ELR (cell line): Measurements from ENCODE around the gene TAF1.
A peak's percentile ranks its signal among the peaks of the same experiment; 100 is the strongest.
"Not testable (repeated sequence)": the region's sequence is repeated elsewhere in the genome, so short reads cannot be mapped to it uniquely, and the experiment has no call there.

ENCODE experiments used
- DNase-seq: peaks from one replicate; pipeline ENCODE4 v3.0.0-alpha.2; 2015; ENCODE audit warnings: low read depth

Gene TAF1

GRCh38 chrX:71432733-71433132 is 66.6 kb downstream of the TAF1 start:
- DNase-seq, result no peak

GRCh38 chrX:71438750-71439149 is 72.6 kb downstream of the TAF1 start:
- DNase-seq, result no peak

- DNase-seq, result no peak
Measured at GRCh38 chrX:71439420-71439819, 73.3 kb downstream of the TAF1 start.

- DNase-seq, result no peak
Measured at GRCh38 chrX:71439896-71440295, 73.7 kb downstream of the TAF1 start.

DNA sequence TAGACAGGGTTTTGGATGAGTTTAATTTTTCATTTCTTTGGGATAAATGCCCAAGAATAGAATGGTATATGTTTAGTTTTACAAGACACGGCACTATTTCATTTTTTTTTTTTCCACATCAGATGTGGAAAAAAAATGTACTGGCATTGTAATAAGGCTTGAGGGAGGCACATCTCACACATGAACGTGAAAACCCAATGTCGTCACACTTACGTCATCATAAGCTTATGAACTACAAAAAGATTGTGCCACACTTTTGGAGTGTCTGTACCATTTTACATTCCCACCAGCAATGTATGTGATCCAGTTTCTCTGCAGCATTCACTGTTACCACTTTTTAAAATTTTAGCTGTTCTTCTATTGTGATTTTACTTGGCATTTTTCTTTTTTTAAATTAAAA is 74.2 kb downstream of the TAF1 start:
- DNase-seq, result no peak

DNA sequence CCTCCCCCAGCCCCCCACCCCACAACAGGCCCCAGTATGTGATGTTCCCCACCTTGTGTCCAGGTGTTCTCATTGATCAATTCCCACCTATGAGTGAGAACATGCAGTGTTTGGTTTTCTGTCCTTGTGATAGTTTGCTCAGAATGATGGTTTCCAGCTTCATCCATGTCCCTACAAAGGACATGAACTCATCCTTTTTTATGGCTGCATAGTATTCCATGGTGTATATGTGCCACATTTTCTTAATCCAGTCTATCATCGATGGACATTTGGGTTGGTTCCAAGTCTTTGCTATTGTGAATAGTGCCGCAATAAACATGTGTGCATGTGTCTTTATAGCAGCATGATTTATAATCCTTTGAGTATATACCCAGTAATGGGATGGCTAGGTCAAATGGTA is 75.7 kb downstream of the TAF1 start:
- DNase-seq, result not testable (repeated sequence)

DNA sequence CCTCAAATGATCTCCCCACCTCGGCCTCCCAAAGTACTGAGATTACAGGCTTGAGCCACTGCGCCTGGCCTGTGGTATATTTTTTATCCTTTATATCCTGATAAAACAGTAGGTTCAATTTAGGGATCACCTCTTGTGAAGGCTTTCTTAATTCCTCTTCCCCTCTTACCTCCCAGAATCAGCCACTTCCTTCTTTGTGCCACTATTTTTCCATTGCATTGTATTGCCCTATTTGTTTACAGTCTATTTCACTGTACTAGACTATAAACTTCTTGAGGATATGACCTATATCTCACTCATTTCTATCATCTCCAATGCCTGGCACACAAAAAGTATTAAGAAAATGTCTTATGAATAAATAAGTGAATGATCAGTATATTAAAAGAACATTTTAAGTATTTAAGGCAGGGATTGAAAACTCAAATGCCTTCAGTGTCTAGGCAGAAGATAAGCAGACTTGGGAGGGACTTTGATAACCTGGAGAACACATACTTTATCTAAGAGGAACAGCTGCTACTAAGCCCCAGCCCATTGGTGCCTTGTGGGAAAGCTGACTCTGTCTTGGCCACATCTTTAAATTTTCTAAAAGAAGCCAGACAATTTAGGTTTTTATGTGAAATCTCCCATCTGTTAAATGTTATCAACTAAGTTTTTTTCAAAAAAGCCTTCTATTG is 84.4 kb downstream of the TAF1 start:
- no peak for DNase-seq

- DNase-seq, result not testable (repeated sequence)
Measured at GRCh38 chrX:71451518-71451917, 85.4 kb downstream of the TAF1 start.

- no peak for DNase-seq
Measured at GRCh38 chrX:71453056-71453455, 86.9 kb downstream of the TAF1 start.

DNA sequence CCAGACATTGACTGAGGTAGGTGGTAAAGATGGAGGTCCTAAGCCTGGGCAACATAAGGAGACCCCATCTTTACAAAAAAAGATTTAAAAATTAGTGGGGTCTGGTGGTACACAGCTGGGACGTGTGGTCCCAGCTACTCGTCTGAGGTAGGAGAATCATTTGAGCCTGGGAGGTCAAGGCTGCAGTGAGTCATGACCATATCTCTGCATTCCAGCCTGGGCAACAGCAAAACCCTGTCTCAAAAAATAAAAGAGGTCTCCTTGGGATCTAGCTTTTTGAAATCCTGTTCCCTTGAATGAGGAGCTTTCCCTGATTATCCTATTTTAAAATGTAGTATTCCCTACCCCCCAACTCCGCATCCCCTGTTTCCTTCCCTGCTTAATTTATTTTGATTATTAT is 88.1 kb downstream of the TAF1 start:
- DNase-seq, result peak; percentile 22

DNA sequence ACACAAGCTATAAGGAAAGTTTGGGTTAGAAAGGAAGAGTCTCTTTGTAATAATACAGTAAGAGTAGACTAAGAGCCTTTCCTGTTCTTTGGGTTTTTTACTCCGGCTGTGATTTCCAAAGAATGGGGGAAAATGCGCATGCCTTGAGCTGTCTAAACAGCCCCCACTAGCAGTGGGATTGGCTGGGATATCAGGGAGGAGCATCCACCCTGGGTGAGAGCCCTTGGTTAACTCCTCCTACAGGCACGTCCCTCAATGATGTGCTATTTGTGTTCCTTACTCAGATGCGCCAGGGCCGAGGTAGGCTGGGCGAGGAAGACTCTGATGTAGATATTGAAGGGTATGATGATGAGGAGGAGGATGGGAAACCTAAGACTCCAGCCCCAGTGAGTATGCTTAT is 92.7 kb downstream of the TAF1 start:
- no peak for DNase-seq

DNA sequence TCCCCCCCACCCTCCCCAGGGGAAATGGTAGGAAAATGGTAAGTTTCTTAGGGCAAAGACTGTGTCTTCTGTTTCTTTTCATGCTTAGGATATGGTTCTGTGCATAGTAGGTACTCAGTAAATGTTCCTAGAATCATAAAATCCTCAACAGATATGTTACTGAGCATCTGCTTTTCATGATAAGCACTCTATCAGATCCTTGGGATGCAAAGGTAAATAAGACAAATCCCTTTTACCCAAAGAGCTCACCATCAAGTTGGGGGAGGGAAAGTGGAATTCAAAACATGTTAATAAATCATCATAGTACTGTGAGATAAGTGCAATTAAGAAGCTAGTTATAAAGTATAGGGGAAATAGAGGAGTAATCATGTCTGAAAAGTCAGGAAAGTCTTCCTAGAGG is 98.8 kb downstream of the TAF1 start:
- no peak for DNase-seq

DNA sequence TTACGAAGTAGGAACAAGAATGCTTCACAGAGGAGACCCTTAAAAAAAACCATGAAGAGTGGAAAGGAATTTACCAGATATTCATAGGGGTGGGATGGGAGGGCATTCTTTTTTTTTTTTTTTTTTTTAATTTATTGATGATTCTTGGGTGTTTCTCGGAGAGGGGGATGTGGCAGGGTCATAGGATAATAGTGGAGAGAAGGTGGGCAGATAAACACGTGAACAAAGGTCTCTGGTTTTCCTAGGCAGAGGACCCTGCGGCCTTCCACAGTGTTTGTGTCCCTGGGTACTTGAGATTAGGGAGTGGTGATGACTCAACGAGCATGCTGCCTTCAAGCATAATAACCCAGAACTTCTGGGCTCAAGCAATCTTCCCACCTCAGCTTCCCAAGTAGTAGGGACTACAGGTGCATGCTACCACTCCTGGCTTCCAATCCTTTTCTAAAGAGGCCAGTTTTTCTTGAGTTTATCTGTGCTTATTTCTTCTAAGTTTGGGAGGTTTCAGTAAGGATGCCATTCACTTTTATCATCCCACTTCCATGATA is 100.9 kb downstream of the TAF1 start:
- DNase-seq, result no peak

DNA sequence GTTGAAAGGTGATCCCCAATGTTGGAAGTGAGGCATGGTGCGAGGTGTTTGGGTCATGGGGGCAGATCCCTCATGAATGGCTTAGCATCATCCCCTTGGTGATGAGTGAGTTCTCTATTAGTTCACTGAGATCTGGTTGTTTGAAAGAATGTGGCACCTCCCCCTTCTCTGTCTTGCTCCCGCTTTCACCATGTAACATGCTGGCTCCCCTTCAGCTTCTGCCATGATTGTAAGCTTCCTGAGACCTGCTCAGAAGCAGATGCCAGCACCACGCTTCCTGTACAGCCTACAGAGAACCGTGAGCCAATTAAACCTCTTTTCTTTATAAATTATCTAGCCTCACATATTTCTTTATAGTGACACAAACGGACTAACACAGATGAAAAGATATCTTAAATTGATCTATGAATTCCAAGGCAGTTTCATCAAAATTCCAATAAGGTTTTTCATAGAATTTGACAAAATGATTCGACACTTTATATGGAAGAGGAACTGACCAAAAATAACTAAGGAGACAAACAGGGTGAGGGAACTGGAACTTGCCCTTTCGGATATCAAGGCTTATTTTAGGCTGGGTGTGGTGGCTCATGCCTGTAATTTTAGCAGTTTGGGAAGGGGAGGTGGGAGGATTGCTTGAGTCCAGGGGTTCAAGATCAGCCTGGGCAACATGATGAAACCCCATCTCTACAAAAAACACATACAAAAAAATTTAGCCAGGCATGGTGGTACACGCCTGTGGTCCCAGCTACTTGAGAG is 109.8 kb downstream of the TAF1 start:
- no peak for DNase-seq

- DNase-seq, result no peak
Measured at GRCh38 chrX:71482228-71482958, 116.2 kb downstream of the TAF1 start.

- DNase-seq, result no peak
Measured at GRCh38 chrX:71487814-71488213, 121.7 kb downstream of the TAF1 start.

GRCh38 chrX:71489540-71489939 is 123.4 kb downstream of the TAF1 start:
- no peak for DNase-seq

DNA sequence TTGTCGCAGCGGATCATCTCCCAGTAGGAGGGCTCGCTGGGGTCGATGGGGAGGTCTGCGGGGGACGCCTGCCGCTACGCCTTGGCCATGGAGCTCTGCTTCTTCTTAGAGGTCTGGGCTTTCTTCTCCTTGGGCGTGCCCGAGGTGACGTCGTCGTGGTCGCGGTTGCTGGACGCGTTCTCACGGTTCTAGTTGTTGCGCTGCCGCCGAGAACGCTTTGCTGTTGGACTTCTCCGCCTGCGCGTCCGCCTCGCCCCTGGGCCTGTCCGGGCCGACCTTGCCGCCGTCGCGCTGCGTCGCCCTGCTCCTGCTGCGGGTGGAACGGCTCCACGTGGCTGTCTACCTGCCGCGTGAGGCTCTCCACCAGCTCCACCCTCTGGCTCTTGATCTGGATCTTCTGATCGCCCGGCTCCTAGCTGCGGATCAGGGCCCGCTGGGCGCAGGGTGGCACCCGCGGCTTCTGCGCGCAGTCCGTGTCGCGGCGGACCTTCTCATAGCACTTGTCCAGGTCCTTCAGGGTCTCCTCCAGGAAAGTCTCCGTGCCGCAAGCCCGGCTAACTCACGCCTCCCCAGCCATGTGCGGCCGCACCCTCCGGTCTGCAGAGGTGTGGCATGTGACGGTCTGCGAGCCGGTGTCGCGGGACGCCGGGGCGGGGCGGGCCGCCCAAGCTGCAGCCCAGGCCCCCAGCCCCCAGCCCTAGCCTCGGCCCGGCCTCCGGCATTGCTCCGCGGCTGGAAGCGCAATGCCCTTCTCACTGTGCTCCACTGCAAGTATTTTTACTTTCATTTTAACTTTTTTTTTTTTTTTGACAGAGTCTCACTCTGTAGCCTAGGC is 126.3 kb downstream of the TAF1 start:
- DNase-seq, result peak; percentile 24

GRCh38 chrX:71493111-71493613 is 127.0 kb downstream of the TAF1 start:
- no peak for DNase-seq

- DNase-seq, result not testable (repeated sequence)
Measured at GRCh38 chrX:71495979-71496378, 129.8 kb downstream of the TAF1 start.

DNA sequence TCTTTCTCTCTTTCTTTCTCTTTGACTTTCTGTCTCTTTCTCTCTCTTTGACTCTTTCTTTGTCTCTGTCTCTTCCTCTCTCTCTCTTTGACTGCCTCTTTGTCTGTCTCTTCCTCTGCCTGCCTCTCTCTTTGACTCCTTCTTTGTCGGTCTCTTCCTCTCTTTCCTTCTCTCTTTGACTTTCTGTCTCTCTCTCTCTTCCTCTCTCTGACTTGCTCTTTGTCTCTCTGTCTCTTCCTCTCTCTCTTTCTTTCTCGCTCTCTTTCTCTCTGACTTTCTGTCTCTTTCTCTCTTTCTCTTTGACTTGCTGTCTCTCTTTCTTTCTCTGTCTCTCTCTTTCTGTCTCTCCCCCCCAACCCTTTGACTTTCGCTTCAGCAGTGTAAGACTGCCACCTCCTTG is 130.3 kb downstream of the TAF1 start:
- DNase-seq, result no peak

DNA sequence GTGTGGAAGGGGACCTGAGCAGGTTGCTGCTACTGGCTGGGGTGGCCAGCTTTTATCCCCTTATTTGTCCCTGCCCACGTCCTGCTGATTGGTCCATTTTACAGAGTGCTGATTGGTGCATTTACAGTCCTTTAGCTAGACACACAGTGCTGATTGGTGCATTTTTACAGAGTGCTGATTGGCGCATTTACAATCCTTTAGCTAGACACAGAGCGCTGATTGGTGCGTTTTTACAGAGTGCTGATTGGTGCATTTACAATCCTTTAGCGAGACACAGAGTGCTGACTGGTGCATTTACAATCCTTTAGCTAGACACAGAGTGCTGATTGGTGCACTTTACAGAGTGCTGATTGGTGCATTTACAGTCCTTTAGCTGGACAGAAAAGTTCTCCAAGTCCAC is 135.9 kb downstream of the TAF1 start:
- DNase-seq, result not testable (repeated sequence)
